Hindlimb muscle (tissue), 1 donor: ENCODE results near the gene EZR. TPM values are rescaled to one million over a fixed set of nuclear protein-coding genes. Genes with fewer than 3 reads are reported as not detected.

Experiments
- DNase-seq: peaks from one replicate; pipeline ENCODE4 v3.0.0-alpha.2; 2013
- polyA plus RNA-seq: library from polyadenylated mRNA; unstranded; fragments of 120-200 nt; gene quantifications from one replicate; pipeline ENCODE4 v1.2.1, GENCODE V29; 2013; ENCODE audit not compliant: insufficient read length

Gene EZR
- 31.2 TPM for polyA plus RNA-seq

DNA sequence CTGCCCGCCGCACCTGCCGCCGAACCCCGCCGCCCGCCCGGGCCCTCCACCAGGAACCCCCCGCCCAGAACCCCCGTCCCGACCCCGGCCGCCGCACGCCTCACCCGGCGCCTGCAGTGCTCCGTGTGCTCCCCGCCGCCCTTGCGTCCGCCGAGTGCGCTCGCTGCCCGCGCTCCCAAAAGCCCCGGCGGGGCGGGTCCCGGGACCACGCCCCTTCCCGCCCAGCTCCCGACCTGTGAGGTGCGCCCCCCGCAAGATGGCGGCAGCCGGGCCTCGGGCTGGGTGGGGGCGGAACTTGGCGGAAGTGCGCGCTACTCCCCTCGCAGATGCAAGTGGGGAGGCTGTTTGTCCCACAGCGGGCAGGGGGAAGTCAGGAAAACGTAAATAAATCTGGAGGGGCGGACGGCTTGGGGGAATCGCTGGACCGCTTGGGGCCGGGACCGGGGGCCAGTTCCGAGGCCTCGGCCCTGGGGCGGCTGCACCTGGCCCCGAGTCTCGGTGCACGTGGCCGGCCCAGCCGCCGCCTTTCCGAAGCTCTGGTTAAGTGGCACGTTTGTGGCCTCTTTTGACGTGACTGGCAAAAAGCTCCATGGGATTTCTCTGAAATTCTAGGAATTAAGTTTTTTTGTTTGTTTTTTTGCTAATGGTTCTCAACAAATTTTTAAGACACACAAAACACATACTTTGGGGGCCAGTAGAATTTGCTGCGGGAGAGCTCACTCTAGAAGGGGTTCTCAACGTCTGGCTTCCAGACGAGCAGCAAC lies at the start of gene EZR:
Gene EZR, minus strand, starts transcription at position 156 of the 764 bp plus-strand sequence. CDS start 1,275 bp downstream, outside the sequence.
- DNase-seq, result peak; percentile 76

DNA sequence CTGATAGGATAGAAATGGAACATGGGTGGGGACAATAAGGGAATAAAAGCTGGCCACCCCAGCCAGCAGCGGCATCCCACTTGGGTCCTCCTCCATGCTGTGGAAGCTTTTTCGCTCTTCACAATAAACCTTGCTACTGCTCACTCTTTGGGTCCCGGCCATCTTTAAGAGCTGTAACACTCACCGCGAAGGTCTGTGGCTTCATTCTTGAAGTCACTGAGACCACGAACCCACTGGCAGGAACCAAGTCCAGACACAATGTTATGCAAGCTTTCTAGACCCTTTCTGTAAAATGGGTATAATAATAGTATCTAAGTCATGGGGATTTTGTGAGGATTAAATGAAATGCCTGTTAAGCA lies 48.9 kb upstream of the EZR start:
- DNase-seq, result no peak

DNA sequence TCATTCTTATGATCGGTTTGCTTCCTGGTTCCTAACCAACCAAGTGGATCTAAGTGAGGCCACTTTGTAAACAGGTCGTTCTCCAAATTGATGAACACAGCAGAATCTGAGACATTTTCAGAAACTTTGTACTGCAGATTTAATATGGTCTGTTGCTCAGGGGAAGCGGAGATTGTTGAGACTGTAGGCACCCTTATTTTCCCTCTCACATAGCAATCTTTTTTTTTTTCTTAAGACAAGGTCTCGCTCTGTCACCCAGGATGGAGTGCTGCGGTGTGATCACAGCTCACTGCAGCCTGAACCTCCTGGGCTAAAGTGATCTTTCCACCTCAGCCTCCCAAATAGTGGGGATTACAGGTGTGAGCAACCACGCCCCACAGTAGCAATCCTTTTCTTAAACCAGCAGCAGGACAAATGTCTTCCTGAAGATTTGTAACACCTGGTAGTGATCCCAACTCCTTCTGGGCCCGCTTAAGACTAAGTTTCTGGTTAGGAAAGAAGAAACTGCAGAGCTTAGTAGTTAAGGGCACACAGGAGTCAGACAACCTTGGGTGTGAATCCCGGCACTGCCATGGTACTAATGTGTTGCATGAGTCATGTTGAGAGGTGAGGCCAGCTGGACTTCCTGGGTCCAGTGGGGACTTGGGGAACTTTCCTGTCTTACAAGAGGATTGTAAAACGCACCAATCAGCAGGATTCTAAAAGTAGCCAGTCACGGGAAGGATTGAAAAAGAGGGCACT lies 48.4 kb upstream of the EZR start:
- no peak for DNase-seq

DNA sequence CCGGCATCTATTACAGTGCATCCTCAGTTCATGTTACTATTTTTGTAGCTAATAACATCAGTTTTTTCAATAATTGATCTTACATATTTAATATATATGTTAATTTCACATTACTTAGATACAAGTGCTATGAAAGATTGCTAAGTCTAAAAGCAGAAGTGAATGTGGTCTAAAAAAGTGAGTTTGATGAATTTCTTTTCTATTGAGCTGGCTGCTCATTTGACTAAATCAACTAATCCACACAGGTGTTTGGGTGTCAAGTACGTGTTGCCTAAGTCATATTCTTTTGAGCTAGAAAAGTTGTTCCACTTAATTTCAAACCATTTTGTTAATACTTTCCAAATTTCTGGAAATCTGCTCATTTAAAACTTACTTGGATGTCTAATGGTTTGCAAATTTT lies 46.6 kb upstream of the EZR start:
- no peak for DNase-seq

DNA sequence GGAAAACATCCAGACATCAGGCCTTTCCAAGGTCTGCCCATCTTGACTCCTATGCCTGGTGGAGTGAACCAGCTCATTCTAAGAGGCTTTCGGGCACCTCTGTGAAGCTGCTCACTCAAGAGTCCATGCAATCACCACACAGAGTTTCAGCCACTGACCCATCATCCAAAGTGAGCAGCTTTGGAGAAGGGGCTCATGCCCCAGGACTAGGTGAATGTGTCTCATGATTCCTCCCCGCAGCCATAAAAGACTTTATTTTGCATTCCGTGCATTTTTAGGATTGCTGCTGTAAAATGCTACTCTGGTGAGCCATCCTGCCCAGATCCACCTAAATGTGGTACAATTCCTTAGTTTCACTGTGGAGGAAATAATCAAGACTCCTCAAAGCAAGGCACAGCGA lies 44.5 kb upstream of the EZR start:
- no peak for DNase-seq

DNA sequence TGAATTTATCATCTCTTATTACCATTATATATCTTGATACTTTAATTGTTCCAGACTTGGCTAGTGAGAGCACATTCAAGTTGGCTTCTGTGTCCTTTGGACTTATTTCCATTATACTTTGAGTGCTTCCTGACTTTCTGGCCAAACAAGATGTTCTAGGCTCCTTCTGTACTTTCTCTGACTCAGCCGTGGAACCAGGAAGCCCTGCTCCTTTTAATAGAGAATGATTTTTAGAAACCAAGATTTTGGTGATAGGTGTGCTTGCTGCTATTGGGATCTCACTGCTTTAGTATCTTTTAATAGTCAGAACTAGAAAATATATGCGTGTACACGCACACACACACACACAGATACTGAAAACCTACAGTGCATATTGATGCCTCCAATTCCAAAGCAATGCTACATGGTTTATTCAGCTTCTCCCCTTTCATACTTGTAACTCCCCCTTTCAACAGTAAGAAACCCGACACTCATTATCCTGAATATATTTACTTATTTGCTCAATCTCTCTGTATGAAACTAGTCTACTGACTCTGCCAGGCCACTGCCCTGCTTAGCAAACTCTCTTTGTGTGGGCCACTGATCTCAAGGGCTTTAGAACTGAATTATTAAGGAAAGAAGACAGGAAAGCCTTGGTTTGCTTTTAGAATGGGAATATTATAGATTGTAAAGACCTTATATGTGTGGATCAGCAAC lies 42.7 kb upstream of the EZR start:
- DNase-seq, result no peak

DNA sequence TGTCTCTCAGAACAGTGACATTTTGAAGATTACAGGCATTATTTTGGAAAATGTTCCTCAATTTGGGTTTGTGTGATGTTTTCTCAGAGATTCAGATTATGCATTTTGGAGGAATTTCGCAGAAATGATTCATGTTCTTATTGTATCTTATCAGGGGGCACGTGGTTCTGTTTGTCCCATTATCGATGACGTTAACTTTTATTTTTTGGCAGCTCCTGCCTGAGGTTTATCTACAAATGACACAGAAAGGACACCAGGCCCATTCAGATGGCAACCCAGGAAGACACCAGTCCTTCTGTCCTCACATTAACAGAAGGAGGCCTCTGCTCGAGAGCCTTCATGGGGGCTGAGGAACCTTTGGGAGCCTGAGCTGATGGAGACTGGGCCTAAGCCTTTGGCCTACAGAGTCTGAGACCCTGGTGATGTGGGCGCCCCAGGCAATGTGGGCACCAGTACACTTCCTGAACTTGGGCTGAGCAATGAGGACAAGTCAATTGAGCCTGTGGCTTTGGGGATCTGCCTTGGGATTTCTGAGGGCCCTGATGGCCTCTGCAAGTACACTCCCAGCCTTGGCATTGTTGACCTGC lies 41.2 kb upstream of the EZR start:
- DNase-seq, result no peak

DNA sequence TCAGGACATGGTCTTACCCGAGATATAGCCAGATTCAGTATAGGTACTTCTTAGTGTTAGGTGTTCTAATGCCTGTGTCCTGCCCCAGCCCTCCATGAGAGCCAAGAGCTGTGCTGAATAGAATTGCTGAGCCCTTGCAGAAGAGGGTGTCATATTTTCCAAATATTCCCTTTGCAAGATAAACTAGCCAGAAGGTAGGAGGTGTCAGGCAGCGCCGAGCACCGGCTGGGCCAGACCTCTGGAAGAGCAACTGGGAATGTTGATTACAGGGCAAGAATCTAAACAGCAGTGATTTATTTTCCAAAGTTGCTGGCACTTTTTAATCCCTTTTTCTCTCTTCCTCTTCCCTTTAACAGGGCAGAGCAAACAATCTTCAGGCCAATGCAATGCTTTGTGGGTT lies 37.1 kb upstream of the EZR start:
- no peak for DNase-seq

DNA sequence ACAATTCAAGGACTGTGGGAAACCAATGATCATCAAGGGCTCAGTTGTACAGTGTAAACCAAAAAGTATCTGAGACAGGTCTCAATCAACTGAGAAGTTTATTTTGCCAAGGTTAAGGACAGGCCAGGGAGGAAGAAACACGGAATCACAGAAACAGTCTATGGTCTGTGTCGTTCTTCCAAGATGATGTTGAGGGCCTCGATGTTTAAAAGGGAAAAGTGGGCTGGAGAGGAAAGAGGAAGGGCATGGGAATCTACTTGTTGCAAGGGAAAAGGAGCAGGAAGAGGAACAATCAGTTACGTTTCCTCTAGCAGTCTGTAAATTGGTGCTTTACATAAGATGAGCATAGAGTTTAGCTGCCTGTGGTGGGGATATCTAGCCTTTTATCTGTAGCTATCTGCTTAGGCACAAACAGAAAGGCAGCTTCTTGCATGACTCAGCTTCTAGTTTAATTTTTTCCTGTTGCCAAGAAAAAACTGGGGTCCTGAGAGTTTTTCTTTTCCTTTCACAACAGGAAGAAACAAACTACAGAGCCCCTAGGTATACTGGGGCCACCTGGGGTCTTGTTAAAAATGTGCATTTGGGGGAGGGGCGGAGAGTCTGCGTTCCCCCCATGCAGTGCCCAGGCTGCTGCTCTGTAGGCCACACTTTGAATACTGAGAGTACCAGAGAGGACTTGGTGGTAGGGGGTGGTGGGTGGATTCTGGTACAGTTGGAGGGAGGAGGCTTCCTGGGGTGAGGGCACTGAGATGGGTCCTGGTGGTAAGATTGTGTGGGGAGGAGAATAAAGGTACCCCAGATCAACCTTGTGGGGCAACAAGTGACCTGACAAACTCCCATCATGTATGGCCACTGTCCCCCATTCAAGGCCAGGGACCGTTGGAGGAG lies 35.3 kb upstream of the EZR start:
- DNase-seq, result no peak

DNA sequence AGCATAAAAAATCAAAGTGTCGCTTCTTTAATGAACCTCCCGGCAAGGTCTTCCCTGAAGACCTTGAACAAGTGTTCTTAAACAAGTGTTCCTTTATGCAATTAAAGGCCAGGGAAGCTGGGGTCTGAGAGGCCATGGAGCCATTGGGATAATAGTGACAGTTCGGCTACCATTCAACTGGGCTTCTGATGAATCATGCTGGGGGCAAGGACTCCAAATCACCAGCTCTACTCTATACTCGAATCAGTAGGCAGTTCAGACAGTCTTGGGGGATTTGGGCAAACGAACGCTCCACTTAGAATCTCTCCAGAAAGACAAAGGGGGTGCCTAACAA lies 34.7 kb upstream of the EZR start:
- no peak for DNase-seq

DNA sequence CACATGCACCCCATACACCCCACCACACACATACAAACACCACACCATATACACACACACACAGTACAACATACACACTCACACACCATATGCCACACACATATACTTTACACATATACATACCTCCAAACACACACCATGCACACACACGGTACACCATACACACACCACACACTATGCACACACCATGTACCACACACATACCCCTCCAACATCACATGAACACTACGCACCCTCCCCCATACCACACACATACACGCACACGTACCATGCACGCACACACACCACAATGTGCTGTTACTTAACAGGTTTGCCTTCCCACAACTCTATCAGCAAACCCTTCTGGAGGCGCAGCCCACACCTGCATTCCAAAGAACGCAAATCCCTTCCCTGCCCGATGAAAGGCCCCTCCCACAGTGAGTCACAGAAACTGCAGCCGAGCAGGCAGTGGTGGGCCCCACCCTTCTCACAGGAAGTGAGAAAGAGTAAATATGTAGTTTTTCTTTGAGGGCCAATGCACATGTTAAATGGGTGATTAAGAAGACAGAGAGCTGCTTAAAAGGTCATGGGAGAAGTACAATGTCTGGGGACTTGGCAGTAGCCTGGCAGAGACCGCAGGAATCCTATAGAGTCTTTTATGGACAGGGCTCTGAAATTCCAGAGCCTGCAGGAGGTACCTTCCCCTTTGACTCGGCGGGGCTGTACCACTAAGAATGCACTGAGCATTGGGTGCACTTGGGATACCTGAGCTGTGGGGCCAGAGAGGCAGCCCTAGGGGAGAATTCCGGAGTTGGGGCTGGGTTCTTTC lies 34.1 kb upstream of the EZR start:
- DNase-seq, result no peak

DNA sequence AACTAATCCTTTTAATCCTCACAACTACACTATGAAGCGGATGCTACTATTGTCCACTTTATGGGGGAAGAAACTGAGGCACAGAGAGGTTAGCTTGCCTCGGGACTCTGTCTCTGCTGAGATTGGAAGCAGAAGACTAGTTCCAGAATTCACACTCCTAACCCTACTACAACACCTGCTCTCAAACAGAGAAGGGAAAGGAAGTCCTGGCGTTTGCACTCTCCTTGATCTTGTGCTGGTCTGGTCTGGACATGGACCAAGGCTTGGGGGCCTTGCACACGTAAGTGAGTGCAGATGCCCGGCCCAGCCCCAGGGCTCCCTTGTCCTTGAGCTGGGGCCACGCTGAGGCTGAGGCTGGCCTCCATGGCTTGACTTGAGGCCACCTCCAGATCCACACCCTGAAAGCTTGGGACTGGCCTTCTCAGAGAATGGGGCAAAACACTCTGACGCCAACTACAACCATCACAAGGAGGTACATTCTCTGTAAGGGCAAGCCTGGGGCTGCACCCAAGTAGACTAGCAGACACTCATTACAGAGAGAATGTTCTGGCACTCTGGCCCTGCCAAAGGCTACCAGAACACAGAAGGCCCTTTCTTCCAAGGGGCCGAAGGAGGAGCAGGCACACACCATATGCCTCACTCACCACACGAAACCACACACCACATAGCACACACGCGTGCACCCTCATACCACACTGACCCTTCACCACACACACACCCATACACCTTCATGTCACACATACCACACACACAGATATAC lies 33.3 kb upstream of the EZR start:
- no peak for DNase-seq

DNA sequence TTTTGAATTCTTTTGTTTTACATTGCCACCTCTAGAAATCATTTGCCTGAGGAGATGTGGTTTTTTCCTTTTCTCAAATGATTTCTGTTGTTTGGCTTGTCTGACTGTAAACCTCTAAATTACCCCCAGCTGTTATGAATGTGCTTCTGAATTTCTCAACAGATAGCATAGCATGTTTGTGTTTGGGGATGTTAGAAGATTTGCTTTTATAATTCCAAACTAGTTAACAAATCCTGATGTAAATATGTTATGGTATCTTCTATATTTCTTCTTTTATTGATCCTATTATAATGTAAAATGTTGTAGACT lies 31.6 kb upstream of the EZR start:
- no peak for DNase-seq

DNA sequence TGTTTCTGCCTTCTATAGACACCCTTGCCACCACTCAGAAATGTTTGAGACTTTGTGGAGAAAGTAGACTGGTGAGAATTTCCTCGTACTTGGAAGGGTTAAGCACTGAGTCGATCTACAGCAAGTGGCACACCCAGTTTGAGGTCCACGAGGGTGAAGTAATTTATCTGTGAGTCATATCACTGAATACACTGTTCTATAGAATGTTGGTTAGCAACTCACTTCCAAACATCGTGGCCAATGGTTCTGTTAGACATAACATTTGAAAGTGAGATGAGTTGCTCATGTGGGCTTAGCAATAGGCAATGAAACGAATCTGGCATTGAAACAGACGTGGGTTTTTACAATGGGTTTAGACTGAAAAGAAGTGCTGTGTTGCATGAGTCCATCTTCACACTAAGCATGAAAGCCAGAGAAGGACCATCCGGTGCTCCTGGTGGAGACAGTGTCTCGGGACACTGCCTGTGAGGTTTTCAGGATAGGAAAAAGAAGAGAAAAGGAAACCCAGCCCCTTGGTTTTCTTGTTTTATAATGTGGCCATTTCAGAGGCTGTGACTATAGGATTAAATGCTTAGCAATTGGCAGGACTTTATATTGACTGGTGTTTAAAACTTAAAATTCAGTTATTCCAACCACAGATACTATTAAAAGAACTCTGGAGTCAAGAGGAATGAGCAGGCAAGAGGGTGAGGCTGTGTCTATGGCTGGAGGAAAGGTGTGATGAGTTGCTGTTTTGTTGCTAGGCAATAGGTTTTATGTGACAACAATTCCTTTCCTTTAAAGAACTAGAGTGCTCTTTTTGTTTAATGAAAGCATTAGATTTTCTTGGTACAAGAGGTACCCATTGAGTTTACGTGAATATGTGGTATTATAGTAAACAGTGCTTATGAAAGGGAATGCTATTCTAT lies 31.0 kb upstream of the EZR start:
- DNase-seq, result no peak

DNA sequence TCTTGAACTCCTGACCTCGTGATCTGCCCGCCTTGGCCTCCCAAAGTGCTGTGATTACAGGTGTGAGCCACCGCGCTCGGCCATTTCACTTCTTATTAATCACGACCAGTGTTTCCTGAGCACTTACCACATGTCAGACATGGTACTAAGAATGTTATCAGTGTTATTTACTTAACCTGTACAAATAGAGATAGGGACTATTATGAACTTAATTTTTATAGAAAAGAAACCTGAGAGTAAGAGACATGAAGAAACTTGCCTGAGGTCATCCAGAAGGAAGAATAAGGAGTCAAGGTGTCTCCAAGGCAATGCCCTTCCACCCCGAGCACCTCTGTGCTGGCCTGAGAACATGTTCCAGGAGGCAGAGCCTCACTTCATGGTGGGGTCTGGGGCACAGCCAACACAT lies 29.3 kb upstream of the EZR start:
- DNase-seq, result no peak

DNA sequence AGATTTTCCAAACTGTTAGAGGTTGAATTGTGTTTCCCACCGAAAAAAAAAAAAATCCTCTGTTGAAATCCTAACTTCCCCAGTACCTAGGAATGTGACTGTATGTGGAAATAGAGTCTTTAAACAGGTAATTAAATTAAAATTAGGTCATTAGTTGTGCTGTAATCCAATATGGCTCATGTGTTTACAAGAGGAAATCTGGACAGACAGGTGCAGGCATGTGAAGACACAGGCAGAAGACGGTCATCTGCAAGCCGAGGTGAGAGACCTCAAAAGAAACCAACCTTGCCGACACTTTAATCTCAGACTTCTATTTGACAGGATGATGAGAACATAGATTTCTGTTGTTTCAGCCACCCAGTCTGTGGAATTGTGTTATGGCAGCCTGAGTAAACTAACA lies 28.6 kb upstream of the EZR start:
- no peak for DNase-seq

DNA sequence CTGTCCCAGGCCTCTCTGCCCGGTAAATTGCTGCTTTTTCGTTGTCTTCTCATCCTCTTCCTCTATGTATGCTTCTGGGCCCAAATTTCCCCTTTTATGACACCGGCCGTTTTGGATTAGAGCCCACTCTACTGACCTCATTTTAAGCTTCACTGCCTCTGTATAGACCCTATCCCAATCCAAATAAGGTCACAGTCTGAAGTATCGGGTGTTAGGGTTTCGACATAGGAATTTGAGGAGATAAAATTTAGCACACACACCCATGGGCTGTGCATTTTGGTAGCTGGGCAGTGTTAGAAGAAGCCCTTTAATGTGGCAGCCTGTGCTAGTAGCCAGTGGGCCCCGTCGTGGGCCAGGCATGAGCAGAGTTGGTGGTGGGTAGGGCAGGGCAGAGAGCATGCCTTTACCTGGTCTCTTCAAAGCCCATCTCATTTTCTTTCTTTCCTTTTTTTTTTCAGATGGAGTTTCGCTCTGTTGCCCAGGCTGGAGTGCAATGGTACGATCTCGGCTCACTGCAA lies 27.9 kb upstream of the EZR start:
- DNase-seq, result no peak

DNA sequence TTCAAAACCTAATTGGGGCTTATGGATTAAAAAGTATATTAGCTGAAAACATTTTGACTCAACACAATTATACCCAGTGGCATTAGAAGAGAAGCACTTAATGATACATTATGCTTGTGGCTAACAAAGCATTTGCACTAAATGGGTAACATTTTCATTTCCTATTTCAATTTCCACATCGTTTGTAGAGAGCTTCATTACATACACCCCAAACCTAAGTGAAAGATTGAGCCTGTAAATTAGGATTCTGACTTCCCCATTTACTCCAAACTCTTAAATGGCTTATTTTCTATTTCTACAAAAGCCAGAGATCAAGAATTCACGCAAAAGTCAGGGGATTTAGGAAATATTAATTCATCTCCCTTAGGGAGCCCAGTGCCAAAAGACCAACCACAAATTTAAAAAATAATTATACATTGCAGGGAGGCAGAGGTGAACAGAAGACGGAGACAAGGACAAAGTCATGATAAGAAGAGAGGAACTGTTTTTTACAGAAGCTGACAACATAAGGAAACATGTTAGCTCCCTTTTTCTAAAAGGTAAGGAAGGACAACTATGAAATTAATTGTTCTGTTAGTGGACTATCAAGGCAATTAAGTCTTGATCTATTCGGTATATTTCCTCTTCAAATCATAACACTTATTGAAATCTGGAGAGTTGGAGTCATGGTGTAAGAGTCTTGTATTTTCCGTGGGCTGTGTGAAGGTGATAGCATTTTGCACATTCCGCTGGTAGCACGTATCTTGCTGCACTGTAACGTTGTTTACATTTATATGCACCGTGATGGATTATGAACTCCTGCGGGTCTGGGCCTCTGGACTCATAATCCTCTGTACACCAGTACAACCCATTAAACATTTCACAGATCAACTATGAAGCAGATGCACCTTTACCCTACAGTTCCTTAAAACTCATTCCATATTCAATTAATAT lies 24.8 kb upstream of the EZR start:
- DNase-seq, result no peak
